CD4-positive, alpha-beta T cell treated with Interferon gamma for 1 hour (primary cell): ENCODE data around the gene KIAA0586.

Experiments
- DNase-seq: peaks from one replicate; pipeline ENCODE4 v3.0.0-alpha.2; 2020

The KIAA0586 gene

DNA sequence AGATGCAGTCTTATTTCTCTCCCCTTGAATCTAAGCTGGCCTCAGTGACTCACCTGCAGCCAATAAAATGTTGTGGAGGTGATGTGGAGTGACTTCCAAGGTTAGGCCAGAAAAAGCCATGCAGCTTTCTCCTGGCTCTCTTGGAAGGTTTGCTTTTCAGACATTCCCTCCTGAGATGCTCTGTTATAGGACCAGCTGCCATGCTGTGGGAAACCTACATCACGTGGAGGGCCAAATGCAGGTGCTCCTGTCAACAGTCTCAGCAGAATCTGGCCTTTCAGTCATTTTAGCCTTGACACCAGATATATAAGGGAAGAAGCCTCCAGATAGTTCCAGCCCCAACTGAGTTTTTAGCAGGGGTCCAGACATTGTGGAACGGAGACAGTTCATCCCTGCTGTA lies 172.2 kb downstream of the KIAA0586 start:
- DNase-seq: no peak
